Measurements from ENCODE around the gene PLXND1. TPM values are rescaled to one million over a fixed set of nuclear protein-coding genes. Genes with fewer than 3 reads are reported as not detected.

Gene PLXND1
- total RNA-seq, 4 donors from 2014 or later: 24.0 to 42.6 (median 30.3) TPM

DNA sequence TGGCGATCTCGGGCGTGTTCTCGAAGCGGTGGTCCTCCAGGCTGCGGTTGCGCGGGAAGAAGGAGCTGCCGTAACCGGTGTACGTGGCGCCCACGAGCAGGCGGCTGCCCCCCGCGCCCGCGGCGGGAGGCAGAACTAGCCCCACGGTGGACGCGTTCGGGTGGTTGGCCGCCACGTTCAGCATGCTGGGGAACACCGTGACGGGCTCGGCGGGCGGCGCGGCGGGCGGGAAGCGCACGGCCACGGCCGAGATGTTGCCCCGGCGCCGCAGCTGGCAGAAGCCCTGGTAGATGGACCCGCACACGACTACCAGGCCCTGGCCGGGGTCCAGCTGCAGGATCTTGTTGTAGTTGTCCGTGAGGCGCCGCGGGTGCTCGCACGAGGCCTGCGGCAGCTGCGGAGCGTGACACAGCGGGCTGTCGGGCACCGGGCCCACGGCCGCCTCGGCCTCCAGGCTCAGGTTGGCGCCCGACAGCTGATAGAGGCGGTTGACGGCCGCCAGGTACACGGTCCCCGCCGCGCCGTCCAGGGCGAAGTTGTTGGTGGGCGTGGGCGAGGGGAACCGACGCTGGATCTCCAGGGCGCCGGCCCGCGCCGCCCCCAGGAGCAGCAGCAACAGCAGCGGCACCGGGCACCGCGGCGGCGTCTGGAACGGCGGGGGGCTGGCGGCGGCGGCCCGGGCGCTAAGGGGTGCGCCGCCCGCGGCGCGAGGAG, 397 bp downstream of the PLXND1 start:
- intact Hi-C loops (cut with DNase I; ENCODE audit: low total_unique reads): no loop called here
- DNase-seq (ENCODE audit: low spot score in 2 of 2): no peak
- WGBS, 2 donors: 0 to 1% methylated on average over 1 to 79 of the region's 98 CpGs
- TF ChIP-seq, protein P1, sequence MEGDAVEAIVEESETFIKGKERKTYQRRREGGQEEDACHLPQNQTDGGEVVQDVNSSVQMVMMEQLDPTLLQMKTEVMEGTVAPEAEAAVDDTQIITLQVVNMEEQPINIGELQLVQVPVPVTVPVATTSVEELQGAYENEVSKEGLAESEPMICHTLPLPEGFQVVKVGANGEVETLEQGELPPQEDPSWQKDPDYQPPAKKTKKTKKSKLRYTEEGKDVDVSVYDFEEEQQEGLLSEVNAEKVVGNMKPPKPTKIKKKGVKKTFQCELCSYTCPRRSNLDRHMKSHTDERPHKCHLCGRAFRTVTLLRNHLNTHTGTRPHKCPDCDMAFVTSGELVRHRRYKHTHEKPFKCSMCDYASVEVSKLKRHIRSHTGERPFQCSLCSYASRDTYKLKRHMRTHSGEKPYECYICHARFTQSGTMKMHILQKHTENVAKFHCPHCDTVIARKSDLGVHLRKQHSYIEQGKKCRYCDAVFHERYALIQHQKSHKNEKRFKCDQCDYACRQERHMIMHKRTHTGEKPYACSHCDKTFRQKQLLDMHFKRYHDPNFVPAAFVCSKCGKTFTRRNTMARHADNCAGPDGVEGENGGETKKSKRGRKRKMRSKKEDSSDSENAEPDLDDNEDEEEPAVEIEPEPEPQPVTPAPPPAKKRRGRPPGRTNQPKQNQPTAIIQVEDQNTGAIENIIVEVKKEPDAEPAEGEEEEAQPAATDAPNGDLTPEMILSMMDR (IDR thresholded peaks at IDR 0.05): no peak
- no peak for TF ChIP-seq POLR2A (IDR thresholded peaks at IDR 0.05)
- peak overlapping the region; percentile 43 for H3K4me3 ChIP-seq (ENCODE audit: low read depth, poor library complexity, severe bottlenecking)

- intact Hi-C loops (cut with DNase I; ENCODE audit: low total_unique reads): no loop called here
- H3K4me3 ChIP-seq (ENCODE audit: low read depth, poor library complexity, severe bottlenecking): peak overlapping the region; percentile 43
- 0 to 1% methylated on average over 37 to 45 of the region's 98 CpGs for WGBS, 2 donors
- TF ChIP-seq, protein P1 (IDR thresholded peaks at IDR 0.05): no peak
- no peak for TF ChIP-seq POLR2A (IDR thresholded peaks at IDR 0.05)
- no peak for DNase-seq (ENCODE audit: low spot score in 2 of 2)
Observed at GRCh38 chr3:129605203-129605921, 1.1 kb downstream of the PLXND1 start.

GRCh38 chr3:129604767-129605166, 1.7 kb downstream of the PLXND1 start:
- peak overlapping the region; percentile 33 for H3K4me3 ChIP-seq (ENCODE audit: low read depth, poor library complexity, severe bottlenecking)
- DNase-seq (ENCODE audit: low spot score in 2 of 2): no peak
- 8% methylated on average over 9 to 12 of the region's 12 CpGs for WGBS, 2 donors
- intact Hi-C loops (cut with DNase I; ENCODE audit: low total_unique reads): no loop called here
- TF ChIP-seq, protein P1 (IDR thresholded peaks at IDR 0.05): no peak
- no peak for TF ChIP-seq POLR2A (IDR thresholded peaks at IDR 0.05)

DNA sequence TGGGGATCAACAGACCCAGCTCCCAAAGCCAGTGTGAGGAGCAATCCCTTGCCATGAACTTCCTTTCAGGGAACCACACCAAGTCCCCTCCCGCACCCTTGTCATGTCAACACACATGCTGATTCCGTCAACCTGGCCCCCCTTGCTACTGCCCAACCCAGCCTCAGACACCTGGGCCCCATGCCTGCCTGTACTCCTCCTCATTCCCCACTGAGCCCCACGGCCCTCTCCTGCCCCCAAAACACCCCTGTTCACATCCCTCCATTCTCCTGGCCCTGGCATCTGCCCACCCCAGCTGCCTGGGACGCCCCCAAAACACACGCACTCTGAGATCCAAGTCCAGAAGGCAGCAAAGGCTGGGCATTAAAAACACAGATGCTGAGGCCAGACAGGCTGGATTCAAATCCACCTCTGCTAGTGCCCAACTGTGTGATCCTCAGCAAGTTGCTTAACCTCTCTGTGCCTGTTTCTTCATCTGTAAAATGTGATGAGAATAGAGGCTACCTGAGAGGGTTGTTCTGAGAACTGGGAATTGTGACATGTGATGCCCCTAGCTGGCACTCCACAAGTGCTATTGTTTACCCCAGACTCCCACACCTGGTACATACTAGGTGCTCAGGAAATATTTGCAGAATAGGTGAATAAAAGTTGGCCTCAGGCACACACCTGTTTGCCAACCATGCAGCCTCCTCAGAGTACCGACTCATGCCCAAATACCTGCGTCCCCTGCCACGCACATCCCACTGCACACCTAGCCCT, 2.3 kb downstream of the PLXND1 start:
- intact Hi-C loops (cut with DNase I; ENCODE audit: low total_unique reads): no loop called here
- 35 to 41% methylated on average over 8 of the region's 8 CpGs for WGBS, 2 donors
- DNase-seq (ENCODE audit: low spot score in 2 of 2): no peak
- TF ChIP-seq POLR2A (IDR thresholded peaks at IDR 0.05): no peak
- TF ChIP-seq, protein P1 (IDR thresholded peaks at IDR 0.05): no peak
- H3K4me3 ChIP-seq (ENCODE audit: low read depth, poor library complexity, severe bottlenecking): no peak overlapping the region

GRCh38 chr3:129603561-129603942, 2.9 kb downstream of the PLXND1 start:
- intact Hi-C loops (cut with DNase I; ENCODE audit: low total_unique reads): no loop called here
- no peak overlapping the region for H3K4me3 ChIP-seq (ENCODE audit: low read depth, poor library complexity, severe bottlenecking)
- DNase-seq (ENCODE audit: low spot score in 2 of 2): no peak
- 34 to 45% methylated on average over 7 of the region's 7 CpGs for whole genome bisulfite sequencing, 2 donors
- TF ChIP-seq, protein P1 (IDR thresholded peaks at IDR 0.05): no peak
- no peak for TF ChIP-seq POLR2A (IDR thresholded peaks at IDR 0.05)

All from lower leg skin (tissue), 4 donors.